Measurements from ENCODE around the gene ZNF215.
"Not testable (repeated sequence)": the region's sequence is repeated elsewhere in the genome, so short reads cannot be mapped to it uniquely, and the experiment has no call there.

ZNF215 gene

DNA sequence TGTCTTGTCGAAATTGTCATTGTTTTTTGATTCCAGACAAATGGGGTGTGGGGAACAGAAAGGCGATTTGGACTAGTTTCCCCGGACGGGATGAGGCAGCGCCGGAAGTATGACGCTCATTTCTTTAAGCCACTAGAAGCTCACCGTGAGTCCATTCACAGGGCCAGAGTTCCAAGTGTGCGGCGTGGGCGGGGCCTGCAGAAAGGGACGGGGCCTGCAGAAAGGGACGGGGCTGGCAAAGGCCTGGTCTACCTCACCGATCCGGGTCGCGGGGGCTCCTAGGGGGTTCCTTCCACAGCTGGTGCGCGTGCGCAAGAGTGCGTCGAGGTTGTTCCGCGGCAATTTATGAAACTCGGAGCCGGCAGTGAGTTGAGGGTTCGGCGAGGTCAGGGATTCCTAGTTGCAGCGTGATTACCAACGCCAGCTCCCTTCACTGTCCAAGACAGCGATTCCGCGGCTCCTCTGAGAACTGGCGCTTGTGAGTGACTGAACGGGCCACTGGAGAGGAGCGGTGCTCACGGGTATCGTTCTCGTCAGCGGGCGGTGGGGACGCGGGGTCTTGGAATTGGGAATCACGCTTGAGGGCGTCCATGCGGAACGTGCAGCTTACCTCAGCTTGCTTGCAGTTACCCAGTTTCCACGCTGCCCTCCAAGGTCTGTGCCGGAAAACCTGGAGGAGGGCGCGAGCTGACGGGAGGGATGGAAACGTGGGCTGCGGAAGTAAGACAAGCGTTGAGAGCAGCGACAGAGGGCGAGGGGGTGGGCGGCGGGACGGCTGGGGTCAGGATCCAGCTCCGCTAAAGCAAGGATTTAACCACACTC lies at the start of gene ZNF215:
Gene ZNF215, plus strand, starts transcription at position 219 of the 822 bp plus-strand sequence. CDS start 5,847 bp downstream, outside the sequence.
- peak in 1 of 2 donors; percentile 59 for DNase-seq

DNA sequence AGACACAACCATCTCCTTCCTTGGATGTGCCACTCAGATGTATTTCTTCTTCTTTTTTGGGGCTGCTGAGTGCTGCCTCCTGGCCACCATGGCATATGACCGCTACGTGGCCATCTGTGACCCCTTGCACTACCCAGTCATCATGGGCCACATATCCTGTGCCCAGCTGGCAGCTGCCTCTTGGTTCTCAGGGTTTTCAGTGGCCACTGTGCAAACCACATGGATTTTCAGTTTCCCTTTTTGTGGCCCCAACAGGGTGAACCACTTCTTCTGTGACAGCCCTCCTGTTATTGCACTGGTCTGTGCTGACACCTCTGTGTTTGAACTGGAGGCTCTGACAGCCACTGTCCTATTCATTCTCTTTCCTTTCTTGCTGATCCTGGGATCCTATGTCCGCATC lies 49.3 kb upstream of the ZNF215 start:
- DNase-seq: no peak

DNA sequence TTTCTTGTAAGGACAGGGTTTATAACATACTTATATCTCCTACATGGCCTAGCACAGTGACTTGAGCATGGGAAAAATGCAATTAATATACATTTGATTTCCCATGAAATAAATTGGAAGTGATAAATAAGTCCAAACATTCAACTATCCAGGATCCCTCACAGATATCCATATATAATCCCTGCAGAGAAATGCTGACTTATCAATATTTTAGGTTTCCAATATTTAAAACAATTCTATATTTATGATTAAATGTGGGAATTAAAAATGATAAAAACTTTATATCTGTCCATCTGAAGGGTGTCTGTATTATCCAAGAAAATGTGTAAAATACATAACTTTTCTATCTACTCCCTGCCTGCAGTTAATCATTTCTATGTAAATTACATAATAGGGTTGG lies 43.5 kb upstream of the ZNF215 start:
- no peak for DNase-seq

DNA sequence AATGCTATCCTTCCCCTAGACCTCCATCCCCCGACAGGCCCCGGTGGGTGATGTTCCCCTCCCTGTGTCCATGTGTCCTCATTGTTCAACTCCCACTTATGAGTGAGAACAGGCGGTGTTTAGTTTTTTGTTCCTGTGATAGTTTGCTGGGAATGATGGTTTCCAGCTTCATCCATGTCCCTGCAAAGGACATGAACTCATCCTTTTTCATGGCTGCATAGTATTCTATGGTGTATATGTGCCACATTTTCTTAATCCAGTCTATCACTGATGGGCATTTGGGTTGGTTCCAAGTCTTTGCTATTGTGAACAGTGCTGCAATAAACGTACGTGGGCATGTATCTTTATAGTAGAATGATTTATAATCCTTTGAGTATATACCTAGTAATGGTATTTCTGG lies 38.5 kb upstream of the ZNF215 start:
- not testable (repeated sequence) for DNase-seq

DNA sequence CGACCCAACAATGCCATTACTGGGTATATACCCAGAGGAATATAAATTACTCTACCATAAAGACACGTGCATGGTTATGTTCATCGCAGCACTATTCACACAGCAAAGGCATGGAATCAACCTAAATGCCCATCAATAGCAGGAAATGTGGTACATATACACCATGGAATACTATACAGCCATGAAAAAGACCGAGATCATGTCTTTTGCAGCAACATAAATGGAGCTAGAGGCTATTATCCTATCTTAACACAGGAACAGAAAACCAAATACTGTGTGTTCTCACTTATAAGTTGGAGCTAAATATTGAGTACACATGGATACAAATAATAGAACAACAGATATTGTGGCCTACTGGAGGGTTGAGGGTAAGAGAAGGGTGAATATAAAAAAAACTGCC lies 37.4 kb upstream of the ZNF215 start:
- no peak for DNase-seq

DNA sequence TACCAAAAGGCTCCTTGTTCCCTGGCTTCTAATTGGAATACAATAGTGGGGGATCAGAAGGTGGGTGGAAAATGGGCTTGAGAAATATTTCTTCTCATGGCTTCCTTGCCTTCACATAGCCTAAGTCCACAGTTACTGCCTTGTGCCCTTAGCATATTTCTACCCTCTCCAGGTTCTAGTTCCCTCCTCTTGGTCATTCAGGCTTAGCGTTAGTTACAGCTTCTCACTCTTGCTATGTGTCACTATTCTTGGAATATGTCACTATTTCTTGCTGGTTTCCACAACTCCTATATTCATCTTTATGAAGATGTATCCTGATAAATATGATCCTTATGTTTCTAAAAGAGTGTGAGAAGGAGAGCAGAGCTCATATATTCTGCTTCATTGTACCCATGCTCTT lies 36.4 kb upstream of the ZNF215 start:
- no peak for DNase-seq

DNA sequence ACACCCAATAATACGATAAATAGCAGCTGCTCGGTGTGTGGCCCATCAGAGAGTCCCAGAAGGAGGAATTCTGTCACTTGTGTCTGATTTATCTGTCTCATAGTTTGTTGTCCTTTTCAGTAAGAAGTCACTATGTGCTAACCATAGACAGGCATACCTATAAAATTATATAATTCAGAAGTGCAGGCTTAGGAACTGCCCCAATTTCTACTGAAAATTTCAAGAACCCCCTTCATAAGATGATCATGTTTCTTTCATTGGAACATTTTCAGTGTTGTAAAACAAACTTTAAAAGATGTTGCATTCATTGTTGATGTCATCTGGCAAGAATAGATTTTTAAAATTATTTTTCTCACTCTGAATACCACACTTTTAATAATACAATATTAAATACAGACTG lies 33.8 kb upstream of the ZNF215 start, which contains the start of gene OR2D2:
Gene OR2D2, minus strand, starts transcription at position 101 of the 400 bp plus-strand sequence. Its CDS starts 0 bp downstream, at position 101.
- DNase-seq: no peak

DNA sequence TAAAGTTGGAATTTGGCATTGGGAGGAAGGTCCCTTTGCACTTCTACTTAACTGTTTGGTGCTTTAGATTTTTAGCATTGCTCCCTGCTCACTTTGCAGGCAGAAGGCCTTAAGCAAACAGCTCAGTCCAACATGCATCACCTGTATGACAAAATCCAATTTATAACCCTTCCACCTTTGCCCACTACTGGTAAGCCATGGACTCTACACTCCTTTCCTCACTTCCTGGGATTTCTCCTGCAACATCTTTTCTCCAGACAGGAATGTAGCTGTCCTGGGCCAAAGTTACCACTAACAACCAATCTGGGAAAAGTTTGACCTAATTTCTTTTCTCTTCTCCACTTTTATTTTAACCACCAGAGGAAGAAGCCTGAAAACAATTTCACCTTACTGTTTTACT lies 32.1 kb upstream of the ZNF215 start:
- no peak for DNase-seq

DNA sequence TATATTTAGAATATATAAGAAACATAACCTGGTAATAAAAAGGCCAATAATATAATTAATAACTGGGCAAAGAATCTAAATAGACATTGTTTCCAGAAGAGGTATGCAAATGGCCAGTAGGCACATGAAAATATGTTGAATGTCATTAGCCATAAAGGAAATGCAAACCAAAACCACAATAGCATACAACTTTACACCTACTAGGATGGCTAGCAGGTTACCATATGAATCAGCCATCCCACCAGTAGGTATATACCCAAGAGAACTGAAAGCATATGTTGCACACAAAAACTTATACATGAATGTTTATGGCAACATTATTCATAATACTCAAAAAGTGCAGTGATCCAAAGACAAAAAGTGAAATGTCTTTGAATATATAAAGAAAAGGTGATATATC lies 31.2 kb upstream of the ZNF215 start:
- DNase-seq: no peak

DNA sequence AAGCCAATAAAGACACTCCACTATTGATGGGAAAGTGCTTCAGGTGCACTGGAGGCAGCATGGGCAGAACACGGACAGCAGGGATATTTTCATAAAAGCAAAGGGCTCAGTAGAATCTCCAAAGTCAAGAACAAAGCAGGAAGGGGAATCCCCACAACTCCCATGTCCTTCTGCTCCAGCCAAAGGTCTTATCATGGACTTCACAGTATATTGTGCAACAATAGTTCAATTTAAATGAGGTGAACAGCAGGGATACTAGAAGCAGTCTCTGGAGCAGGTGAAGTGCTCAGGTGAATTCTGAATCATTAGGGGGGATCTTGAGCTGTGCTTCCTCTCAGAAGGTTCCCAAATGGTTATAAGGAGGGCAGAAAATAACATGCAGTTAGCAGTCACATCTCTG lies 27.3 kb upstream of the ZNF215 start:
- no peak for DNase-seq

DNA sequence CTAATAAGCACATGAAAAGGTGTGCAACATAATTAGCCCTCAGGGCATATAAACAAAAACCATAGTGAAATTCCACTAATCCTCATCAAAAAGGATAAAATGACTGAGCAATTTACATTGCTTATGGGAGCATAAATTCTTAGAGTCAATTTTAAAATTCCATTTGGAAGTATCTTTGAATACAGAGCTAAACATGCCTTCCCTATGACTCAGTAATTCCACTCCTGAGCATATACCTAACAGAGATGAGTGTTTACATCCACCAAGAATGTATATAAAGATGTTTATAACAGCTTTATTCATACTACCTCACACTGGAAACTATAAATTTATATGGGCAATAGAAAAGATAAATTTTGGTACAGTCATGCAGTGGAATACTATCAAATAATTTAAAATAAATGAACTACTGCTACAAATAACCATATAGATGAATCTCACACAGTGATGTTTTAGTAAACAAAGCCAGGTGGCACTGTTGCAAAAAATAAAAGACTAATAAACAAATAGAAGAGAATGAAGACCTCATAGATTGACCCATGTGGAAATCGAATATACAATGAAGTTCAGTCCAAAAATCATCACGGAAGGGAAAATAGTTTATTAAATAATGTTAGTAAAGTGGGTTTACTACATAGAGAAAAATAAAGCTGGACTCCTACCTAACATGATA lies 25.8 kb upstream of the ZNF215 start:
- no peak for DNase-seq

DNA sequence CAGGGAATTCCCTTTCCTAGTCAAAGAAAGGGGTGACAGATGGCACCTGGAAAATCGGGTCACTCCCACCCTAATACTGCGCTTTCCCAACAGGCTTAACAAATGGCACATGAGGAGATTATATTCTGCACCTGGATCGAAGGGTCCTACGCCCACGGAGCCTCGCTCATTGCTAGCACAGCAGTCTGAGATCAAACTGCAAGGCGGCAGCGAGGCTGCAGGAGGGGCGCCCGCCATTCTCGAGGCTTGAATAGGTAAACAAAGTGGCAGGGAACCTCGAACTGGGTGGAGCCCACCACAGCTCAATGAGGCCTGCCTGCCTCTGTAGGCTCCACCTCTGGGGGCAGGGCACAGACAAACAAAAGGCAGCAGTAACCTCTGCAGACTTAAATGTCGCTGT lies 21.4 kb upstream of the ZNF215 start:
- not testable (repeated sequence) for DNase-seq

DNA sequence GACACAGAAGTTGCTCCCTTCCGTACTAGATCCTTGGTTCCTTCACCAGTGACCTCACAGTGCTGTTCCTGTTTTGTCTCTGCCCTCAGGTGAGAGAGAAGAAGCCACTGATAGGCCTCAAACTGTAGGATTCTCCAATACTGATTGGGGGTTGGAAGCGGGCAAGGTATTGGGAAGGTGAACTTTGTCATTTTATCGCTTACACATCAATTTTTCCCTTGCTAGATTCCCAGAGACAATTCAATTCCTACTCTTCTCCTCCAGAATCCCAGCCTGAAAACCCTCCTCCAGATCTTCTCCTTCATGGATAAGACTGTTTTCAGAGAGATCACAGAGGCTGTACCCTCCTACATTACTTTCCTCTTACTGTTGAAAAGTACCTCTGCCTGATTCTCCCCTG lies 14.8 kb upstream of the ZNF215 start:
- DNase-seq: no peak

DNA sequence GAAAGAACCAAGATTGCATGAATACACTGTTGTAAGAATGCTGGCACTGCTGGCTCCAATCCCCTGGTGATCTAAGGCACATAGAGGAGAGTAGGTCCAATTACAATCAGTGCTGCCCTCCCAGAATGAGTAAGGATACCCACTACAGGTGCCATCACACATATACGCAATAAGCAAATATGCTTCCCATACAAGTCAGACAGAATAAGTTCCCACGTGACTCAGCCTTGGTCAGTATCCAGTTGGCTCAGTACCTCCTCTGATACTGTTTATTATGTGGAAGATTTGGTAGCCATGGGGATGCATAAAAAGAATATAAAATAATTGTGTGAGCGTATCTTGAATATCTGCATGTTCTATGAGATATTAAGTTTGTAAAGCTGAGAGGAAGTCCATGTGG lies 14.3 kb upstream of the ZNF215 start:
- no peak for DNase-seq

DNA sequence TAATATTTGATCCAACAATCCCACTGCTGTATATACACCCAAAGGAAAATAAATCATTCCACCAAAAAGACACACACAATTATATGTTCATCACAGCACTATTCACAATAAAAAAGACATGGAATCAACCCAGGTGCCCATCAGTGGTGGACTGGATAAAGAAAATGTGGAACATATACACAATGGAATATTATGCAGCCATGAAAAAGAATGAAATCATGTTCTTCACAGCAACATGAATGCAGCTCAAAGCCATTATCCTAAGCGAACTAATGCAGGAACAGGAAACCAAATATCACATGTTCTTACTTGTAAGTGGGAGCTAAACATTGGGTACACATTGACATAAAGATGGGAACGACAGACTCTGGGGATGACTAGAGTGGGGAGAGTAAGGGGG lies 6.5 kb upstream of the ZNF215 start:
- no peak for DNase-seq

DNA sequence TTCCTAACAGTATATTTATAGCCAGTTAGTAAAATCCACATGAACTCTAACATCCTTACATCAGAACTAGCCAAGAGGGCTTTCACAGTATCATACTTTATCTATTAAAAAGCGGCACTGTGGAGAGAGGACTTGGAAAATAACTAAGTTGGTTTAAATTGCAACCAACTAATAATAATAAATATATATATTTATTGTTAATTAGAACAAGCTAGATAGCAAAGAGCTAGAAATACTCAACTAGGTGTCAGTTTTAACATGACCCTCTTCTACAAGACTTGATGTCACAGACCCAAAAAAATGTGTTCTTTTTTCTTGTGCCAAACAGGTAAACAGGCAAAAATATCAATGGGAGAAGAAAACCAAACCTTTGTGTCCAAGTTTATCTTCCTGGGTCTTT lies 5.5 kb upstream of the ZNF215 start, which contains the start of gene OR2D3:
Gene OR2D3, plus strand, starts transcription at position 301 of the 400 bp plus-strand sequence. Its CDS starts 0 bp downstream, at position 301.
- DNase-seq: no peak

DNA sequence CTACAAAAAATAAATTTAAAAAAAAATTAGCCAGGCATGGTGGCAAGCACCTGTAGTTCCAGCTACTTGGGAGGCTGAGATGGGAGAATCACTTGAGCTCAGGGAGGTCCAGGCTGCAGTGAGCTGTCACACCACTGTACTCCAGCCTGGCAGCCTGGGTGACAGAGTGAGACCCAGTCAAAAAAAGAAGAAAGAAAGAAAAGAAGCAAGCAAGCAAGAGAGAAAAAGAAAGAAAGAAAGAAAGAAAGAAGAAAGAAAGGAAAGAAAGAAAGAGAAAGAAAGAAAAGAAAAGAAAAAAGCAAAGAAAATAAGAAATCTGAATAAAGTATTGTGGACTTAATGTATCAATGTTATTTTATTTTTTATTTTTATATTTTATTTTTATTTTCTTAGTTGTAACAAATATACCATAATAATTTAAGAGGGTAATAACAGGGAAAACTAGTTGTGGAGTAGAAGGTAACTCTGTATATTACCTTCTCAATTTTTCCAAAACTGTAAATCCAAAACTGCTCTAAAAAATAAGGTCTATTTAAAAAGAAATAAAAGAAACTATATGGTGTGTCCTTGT lies 1.1 kb upstream of the ZNF215 start:
- DNase-seq: no peak

DNA sequence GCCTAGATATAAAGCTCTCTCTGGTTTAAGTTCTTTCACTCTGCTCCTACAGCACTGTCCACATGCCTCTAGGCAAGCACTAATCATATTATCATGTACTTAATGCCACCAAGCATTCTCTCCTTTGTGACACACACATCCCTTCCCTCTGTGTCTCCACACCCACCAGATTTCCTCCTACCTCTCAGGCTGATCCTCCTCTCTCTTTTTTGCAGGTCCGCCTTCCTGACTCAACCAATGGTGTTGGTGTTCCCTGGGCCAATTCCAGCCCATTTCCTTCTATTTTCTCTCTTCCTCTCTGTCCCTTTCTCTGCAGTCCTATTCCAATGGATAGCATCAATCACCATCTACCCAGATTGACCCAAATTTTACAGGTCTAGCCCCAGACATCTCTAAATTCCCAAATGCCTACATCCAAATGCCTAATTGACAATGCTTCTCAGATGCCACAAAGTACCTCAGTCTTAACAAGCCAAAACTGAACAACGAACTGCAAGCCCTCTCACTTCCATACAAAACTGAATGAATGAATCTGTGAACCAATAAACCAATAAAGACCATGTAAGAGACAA lies 504 bp upstream of the ZNF215 start:
- no peak for DNase-seq

DNA sequence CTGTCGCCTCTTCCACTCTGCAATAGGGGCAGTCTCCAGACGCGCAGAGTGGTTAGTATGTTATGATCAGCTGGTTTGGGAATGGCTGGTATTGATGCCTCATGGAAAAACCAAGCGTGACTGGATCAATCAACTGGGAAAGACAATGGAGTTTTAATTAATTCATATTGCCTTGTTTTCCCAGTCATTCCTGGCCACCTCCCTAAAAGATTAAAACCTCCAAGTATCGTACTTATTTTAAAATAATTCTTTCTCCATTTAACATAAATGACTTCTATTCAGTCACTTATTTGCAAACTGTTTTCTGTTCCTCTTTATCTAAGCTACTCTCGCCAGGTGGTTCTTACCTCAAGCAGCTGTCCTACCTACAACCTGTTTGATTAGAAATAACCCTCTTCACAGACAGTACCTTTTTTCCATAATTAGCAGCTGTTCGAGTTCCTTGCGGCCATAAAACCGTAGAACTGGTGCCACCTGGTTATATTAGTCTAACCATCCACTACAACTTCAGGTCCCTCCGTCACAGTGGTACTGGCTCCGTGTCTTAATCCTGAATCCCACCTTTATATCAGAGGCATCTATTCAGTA lies 898 bp downstream of the ZNF215 start:
- peak in 1 of 2 donors; percentile 0 for DNase-seq

DNA sequence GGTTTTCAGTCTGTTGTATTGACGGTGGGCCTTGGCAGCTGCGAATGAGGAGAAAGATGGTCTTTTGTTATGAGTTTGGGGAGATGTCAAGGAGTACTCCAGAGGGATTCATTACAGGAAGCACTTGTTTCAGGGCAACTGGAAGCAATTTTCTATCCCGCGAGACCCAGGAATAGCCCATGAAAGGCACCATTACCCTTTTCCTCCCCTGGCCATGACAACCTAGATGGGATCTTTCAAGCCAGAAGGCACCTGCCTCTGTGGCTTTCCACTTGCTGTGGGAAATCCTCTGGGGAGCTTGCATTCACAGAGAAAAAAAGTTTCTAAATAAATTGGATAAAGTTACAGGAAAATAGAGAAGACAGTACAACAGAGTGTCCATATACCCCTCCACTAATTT lies 2.7 kb downstream of the ZNF215 start:
- no peak for DNase-seq

DNA sequence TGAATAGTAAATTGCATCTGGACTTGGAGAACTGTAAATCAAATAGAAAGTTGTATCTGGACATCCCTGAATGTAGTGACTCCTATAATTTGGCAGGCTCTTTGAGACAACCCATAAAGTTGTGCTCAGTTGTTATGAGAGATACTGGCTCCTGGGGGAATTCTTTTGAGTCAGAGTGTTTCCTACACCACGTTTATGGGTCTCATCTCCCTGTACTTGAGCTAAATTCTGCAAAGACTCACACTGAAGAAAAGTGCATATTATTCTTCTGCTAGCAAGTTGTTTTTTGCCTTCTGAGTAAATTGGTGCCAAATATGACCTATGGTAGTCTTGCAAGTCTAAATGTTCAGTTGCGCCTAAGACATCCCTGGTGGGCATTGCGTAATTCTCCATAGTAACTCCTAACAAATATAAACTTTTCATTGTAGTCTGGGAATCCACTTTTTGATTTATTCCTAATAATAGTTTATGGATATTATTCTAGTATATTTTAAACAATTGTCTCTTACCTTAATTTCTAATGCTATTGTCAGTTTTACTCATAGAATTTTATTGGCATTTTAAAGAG lies 5.0 kb downstream of the ZNF215 start:
- DNase-seq: no peak

DNA sequence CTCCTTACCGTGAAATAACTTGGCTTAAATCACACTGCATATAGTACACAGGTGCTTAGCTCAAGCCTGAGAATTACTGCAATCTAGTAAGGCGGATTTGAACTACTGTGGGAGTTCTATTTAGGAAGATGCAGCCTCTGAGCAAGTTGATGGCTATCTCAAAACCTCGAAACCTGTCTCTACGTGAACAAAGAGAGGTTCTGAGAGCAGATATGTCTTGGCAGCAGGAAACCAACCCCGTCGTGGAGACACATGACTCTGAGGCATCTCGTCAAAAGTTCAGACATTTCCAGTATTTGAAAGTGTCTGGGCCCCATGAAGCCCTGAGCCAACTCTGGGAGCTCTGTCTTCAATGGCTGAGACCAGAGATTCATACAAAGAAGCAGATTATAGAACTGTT lies 5.9 kb downstream of the ZNF215 start:
- DNase-seq: no peak

DNA sequence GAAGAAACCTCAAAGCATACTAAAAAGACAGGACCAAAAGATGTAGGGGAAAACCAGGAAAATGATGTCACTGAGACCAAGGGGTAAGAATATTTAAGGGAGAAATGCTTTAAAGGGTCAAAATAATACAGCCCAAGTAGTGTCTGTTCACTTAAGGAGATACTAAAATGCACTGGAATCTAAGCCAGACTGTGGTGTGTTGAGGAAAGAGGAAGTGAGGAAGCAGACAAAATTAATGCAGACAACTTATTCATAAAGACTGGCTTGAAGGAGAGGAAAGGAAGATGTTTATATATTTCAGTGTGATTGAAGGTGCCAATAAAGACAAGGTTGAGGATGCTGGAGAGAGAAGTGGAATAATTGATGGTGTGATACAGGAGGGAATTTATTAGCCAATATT lies 15.7 kb downstream of the ZNF215 start:
- no peak for DNase-seq

Data from CD4-positive, alpha-beta T cell treated with Interleukin-1 beta for 1 hour (primary cell).